Hematopoietic multipotent progenitor cell (in vitro differentiated cells): ENCODE data around the gene KRTAP10-12. TPM values are rescaled to one million over a fixed set of nuclear protein-coding genes. Genes with fewer than 3 reads are reported as not detected.
A peak's percentile ranks its signal among the peaks of the same experiment; 100 is the strongest.
"Not testable (repeated sequence)": the region's sequence is repeated elsewhere in the genome, so short reads cannot be mapped to it uniquely, and the experiment has no call there.

Source experiments
- DNase-seq, 3 donors: peaks; one replicate each; pipeline ENCODE4 v3.0.0-alpha.2; 2011 to 2015; ENCODE audit warnings: low read depth in 2 of 3, low spot score in 2 of 3
- total RNA-seq: library from RNA; depleted of rRNA; stranded (reverse); fragments of >200 nt; gene quantifications from one replicate; pipeline ENCODE4 v1.2.3, GENCODE V29; 2012

Gene KRTAP10-12
- total RNA-seq = not detected

- DNase-seq = not testable (repeated sequence)
These were observed at the start of gene KRTAP10-12 for GRCh38 chr21:44697172-44697810. Gene KRTAP10-12, plus strand, starts transcription at chr21:44697172. Its CDS starts 30 bp downstream, at chr21:44697202.

- DNase-seq = no peak
These were observed 49.8 kb upstream of the KRTAP10-12 start for GRCh38 chr21:44647222-44647552.

- DNase-seq = no peak
These were observed 48.2 kb upstream of the KRTAP10-12 start for GRCh38 chr21:44648557-44649311.

GRCh38 chr21:44649521-44650100 is 47.4 kb upstream of the KRTAP10-12 start:
- no peak for DNase-seq

- no peak for DNase-seq
These were observed 46.6 kb upstream of the KRTAP10-12 start for GRCh38 chr21:44650265-44650972.

GRCh38 chr21:44650973-44651675 is 45.8 kb upstream of the KRTAP10-12 start:
- no peak for DNase-seq

- no peak for DNase-seq
These were observed 43.8 kb upstream of the KRTAP10-12 start for GRCh38 chr21:44653123-44653522.

- peak in 1 of 3 donors; percentile 44 for DNase-seq
These were observed 43.1 kb upstream of the KRTAP10-12 start for GRCh38 chr21:44653656-44654575.

GRCh38 chr21:44654576-44655175 is 42.3 kb upstream of the KRTAP10-12 start, which contains the start of gene KRTAP12-4:
Gene KRTAP12-4, minus strand, starts transcription at chr21:44654659. Its CDS starts 45 bp downstream, at chr21:44654614.
- peak in 1 of 3 donors; percentile 37 for DNase-seq

GRCh38 chr21:44656868-44657267 is 40.1 kb upstream of the KRTAP10-12 start:
- no peak for DNase-seq

GRCh38 chr21:44657635-44658540 is 39.1 kb upstream of the KRTAP10-12 start, which contains the start of gene KRTAP12-3:
Gene KRTAP12-3, plus strand, starts transcription at chr21:44657932. Its CDS starts 48 bp downstream, at chr21:44657980.
- DNase-seq = peak in 1 of 3 donors; percentile 57

- DNase-seq = no peak
These were observed 38.4 kb upstream of the KRTAP10-12 start for GRCh38 chr21:44658541-44658910.

GRCh38 chr21:44658913-44659595 is 37.9 kb upstream of the KRTAP10-12 start:
- no peak for DNase-seq

GRCh38 chr21:44661567-44661966 is 35.4 kb upstream of the KRTAP10-12 start:
- DNase-seq = not testable (repeated sequence)

GRCh38 chr21:44664691-44665090 is 32.3 kb upstream of the KRTAP10-12 start:
- no peak for DNase-seq

GRCh38 chr21:44666401-44667320 is 30.3 kb upstream of the KRTAP10-12 start, which contains the start of gene KRTAP12-2:
Gene KRTAP12-2, minus strand, starts transcription at chr21:44666927. Its CDS starts 41 bp downstream, at chr21:44666886.
- DNase-seq = no peak
